GM12874 (cell line): Measurements from ENCODE around the gene GNAI3.

Source experiments
- CTCF ChIP-seq: IDR thresholded peaks from 2 replicates; pipeline ENCODE4 v1.5.1; 2011; ENCODE audit warnings: low read depth, mild to moderate bottlenecking, control low read depth, low read length, moderate library complexity; ENCODE audit not compliant: insufficient read depth

Gene GNAI3

GRCh38 chr1:109503935-109504334, 44.5 kb upstream of the GNAI3 start:
- no peak for TF ChIP-seq CTCF

GRCh38 chr1:109504974-109505373, 43.4 kb upstream of the GNAI3 start:
- TF ChIP-seq CTCF = no peak

GRCh38 chr1:109508001-109508872, 40.2 kb upstream of the GNAI3 start:
- TF ChIP-seq CTCF = no peak

GRCh38 chr1:109508873-109509175, 39.6 kb upstream of the GNAI3 start:
- TF ChIP-seq CTCF = no peak

- no peak for TF ChIP-seq CTCF
Measured at GRCh38 chr1:109509176-109510134, 39.0 kb upstream of the GNAI3 start, which contains the start of gene AMIGO1. Gene AMIGO1 (minus strand): TSS chr1:109509727. CDS start chr1:109508912, 815 bp downstream.

GRCh38 chr1:109513110-109513710, 35.2 kb upstream of the GNAI3 start:
- TF ChIP-seq CTCF = no peak

- TF ChIP-seq CTCF = no peak
Measured at GRCh38 chr1:109514846-109515245, 33.6 kb upstream of the GNAI3 start.
